ENCODE data around the gene SPINK5.
"Not testable (repeated sequence)": the region's sequence is repeated elsewhere in the genome, so short reads cannot be mapped to it uniquely, and the experiment has no call there.

Gene SPINK5

GRCh38 chr5:148063861-148064260 lies at the start of gene SPINK5:
Gene SPINK5 (plus strand): TSS chr5:148063980. CDS start chr5:148064045, 65 bp downstream.
- no peak for DNase-seq

DNA sequence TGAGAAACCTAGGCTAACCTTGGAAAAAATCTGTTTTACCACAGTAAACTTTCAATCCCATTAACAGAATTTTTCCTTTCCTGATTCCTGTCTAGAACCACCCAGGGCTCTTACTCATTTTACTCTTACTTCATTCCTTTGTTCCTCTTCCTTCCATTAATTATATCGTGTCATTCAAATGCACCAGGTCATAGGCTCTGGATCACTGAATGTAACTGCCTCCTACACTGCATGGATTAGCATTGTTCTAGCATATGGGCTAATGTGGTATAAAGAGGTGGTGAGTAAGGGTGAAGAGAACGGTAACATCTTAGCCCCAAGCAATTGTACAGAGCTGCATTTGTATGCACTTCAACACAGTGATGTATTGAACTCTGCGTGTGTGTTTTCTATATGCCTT lies 49.5 kb upstream of the SPINK5 start:
- no peak for DNase-seq

DNA sequence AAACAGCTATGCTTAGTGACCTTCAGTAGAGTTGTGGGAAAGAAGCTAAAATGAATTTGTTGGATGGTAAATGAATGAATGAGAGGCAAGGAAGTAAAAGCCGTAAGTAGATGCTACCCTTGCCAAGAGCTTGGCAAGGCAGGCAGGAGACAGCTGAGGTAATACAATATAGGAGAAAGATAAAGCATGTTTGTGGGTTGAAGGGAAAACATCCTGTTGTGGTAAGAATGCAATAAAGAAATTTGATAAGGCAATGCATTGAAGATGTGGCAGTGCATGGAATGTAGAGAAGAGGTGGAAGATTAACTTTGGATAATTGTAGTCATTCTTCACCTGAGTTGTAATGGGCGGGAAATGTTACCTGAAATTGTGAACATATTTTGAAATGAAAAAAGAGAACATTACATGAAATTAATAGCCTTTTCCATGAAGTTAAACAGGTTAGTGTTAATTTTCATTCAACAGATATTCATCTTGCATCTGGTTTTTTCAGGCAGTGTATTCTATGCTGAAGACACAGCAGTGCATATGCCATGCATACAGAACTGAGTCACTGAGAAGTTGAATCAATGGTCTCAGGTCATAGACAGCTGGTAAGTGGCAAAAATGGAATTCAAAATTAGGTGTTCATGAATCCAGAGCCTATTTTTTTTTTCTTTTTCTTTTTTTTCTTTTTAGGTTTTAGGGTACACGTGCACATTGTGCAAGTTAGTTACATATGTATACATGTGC lies 43.4 kb upstream of the SPINK5 start:
- no peak for DNase-seq

GRCh38 chr5:148027505-148027904 lies 36.3 kb upstream of the SPINK5 start:
- DNase-seq, result no peak

DNA sequence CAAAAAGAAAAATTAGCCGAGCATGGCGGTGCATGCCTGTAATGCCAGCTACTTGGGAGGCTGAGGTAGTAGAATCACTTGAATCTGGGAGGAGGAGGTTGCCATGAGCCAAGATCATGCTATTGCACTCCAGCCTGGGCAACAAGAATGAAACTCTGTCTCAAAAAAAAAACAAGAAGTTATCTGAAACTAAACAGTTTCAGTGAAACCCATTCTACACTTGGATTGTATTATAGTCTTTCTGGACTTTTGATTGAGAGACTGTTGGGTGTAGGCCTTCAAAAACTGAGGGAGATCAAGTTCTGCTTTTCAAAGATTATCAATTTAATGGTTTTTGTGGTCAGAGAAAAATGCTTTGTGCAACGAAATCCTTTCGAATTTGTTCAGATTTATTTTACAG lies 34.6 kb upstream of the SPINK5 start:
- no peak for DNase-seq

DNA sequence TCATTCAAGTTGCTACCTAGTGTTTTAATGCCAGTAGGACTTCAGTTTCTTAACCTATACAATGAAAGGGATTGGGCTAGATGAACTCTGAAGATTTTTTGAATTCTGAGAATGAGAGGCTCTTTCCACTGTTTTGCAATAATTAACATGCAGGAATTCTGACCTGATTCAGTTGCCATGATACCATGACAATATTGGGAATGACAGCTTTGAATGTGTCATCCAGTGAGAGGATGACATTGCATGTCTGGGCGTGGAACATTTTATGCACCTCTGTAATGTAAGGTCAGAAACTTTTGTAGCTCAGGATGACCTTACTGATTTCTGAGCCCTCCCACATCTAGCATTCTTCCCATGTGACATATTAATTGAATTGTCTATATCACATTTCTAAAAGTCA lies 30.6 kb upstream of the SPINK5 start:
- DNase-seq, result no peak

- DNase-seq, result no peak
Observed at GRCh38 chr5:148035676-148036075, 28.1 kb upstream of the SPINK5 start.

DNA sequence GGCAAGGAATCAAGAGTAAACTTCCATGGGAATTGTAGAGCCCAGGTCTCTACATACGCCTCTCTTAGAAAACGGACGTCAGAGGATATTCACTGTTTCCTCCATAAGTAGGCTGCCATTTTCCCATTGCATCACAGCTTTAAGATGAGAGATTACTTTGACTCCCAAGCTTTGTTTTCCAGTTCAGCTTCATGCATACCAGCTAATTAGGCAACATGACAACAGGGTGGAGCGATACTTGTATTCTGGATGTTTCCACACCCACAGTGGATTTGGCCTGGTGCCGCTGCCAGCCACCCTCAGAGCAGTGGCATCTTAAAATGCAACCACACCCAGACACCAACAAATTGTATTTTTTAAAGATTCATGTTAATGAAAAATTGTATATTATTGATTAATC lies 20.9 kb upstream of the SPINK5 start:
- DNase-seq, result no peak

GRCh38 chr5:148043705-148044104 lies 20.1 kb upstream of the SPINK5 start:
- DNase-seq, result no peak

- DNase-seq, result not testable (repeated sequence)
Observed at GRCh38 chr5:148055160-148055559, 8.6 kb upstream of the SPINK5 start.

DNA sequence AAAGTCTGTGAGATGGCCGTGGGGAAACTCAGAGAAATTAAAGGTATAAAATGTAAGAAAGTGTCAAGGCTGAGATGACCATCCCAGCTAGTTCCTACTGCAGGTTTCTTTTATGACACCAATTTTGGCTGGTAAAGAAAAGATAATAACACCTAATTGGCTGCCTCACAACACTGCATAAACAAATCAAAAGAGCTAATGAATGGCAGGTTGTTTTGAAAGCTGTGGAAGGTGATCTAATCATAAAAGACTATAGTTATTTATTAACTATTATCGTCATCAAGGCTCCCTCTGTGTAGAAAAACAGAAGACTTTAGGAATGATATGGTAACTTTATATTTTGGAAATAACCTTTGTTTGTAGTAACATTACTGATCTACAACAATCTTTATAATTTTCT lies 3.5 kb upstream of the SPINK5 start:
- DNase-seq, result no peak

GRCh38 chr5:148060881-148061280 lies 2.9 kb upstream of the SPINK5 start:
- no peak for DNase-seq

DNA sequence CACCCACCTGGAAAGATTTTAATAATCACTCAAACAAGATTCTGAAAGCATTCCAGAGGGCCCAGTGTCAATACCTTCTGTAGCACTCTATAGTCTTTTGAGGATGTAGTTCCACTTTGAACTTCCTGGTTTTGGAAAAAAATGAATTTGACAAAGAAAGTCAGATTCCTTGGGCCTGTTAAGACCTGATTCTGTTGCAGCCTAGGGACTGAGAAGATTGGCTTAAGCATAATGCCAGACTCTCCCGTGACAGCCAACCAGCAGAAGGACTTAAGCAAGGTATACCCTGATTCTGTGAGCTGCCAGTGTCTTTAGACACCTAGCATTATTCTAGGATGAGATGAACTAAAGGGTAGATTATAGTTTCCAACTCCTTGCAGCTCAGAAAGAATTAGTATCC lies 6.8 kb downstream of the SPINK5 start:
- DNase-seq, result no peak

DNA sequence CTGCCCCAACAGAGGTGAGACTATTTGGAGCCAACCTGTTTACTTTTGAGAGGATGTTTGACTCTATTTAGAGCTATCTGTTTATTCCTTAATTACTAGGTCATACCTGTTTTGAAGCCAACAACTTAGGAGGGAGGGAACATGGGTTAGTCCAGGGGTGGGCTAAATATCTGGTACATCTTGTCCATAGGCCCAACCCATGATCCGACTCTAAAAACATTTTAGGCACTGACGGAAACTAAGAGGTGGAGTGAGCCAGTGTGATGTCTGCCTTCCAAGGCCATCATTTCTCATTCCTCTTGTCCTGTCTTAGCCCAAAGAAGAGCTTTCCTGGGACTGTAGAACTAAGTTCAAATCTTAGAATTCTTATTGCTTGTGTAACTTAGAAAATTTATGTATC lies 8.4 kb downstream of the SPINK5 start:
- DNase-seq, result no peak

DNA sequence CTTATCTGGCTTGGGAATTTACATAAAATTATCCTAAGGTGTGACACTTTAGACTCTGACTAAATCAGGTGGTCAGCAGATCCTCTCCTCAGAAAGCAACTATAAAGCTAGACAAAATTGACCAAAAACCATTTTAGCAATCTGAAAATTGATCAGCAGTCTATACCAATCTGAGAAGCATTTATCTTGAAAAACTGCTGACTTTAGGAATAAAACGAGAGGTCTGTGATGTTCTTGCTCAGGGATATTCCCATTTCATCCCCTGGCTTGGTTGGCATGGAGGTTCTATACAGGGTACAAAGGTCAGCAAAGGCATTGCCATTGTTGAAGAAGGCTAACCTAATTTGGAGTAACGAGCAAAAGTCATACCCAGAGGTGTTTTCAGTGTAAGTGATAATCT lies 11.7 kb downstream of the SPINK5 start:
- DNase-seq, result no peak

DNA sequence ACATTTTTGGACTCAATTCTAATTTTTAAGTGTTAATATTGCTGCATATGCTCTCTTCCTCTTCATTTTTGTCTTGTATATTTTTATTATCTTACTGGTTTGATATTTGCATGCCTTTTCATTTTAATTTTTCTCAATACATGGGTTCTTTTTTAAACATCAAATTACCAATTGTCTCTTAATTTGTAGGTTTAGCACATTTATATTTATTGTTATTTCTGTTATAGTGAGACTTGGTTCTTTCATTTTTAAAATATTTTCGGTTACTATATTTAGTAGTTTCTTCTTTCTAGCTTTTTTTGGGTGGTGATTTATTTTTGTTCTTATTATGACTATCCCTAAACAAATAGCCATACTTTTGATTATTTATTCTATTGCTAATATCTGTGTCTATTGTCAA lies 19.4 kb downstream of the SPINK5 start:
- DNase-seq, result no peak

GRCh38 chr5:148084269-148084668 lies 20.5 kb downstream of the SPINK5 start:
- DNase-seq, result no peak

DNA sequence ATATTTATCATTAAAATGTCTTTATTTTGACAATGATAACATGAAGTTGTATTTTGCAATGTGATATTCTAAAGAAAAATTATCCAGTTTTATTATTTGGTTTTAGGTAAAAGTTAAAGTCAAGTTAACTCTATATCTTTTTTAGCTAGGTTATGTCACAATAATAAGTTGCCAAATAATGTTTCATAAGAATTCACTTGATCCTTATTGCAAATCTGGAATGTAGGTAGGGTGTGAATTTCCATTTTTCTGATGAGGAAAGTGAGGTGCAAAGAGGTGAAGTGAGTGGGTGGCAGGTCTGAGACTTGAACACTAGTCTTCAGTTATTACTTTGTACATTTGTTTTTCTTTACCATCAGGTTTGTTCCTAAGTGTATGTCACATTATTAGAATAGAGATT lies 21.5 kb downstream of the SPINK5 start:
- no peak for DNase-seq

DNA sequence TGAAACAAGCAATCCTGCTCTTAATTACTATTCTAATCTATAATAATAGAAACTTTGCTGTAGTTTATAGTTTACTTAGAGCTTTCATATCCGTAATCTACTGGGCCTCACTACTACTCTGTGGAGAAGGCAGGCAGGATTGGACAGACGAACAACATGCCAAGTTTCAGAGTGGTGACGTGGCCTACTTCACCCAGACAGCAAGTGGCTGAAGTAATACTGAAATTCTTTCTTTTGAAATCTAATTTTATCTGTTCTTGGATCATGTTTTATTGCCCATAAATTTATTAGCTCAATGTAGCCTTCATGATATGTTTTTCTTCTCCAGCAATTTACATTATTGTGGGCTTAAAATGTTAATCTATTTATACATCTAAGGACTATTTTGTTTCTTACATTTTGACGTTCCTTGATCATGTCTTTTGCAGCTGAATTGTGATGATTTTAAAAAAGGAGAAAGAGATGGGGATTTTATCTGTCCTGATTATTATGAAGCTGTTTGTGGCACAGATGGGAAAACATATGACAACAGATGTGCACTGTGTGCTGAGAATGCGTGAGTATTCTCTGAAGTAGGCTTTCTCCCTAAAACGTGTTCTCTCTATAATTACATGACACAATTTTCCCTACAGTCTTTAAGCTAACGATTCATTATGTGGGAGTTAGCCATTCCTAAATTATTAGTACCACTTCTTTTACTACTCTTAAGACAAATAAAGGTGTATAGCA lies 22.4 kb downstream of the SPINK5 start:
- DNase-seq, result no peak

DNA sequence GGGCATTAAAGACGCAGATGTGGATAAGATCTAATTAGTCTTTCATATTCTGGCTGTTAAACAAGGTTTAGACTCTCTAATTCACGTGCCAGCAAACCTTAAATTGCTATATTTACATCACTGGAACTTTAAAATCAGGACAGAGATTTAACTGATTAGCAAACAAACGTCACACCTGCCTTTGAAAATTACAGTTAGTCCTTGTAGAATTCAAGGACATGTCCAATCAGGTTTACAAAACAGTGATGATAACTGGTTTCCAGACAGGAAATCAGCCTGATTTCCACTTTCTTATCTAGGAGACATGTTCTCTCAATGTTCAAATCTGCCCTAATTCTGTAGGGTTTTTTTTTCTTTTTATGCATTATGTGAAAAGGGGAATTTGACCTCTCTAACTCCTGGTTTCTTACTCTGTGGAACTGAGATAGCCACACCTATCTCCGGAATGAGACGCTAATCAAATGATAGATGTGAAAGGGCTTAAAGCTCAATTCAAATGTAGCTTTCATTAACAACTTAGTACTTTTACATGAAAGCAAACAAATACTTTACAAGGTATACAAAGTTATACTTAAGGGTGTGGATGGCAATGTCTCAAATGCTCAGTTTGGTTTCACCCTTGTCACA lies 26.5 kb downstream of the SPINK5 start:
- DNase-seq, result no peak

DNA sequence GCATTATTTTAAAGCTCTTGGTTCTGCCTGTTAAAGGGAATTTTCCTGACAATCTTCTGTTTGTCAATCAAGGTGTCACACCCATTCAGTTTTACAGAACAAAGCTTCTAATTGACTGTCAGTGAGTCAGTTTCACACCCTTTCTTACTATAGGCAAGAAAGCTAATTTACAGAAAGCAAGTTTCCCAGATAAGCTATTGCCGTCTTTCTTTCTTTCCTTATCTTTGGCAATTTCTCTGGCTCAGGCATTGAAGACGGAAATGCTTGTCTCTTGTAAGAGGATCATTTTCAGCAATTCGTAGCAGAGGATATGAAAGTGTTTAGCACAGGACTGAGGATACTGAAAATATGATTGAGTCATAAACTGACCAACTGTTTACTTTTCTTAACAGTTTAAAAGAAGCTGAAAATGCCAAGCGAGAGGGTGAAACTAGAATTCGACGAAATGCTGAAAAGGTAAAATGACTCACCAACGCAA lies 27.0 kb downstream of the SPINK5 start:
- DNase-seq, result no peak

GRCh38 chr5:148091991-148092964 lies 28.5 kb downstream of the SPINK5 start:
- DNase-seq, result no peak

GRCh38 chr5:148094336-148094735 lies 30.6 kb downstream of the SPINK5 start:
- no peak for DNase-seq

Measured in RPMI8226 (cell line).